Uterus (tissue), 2 donors: Measurements from ENCODE around the gene PTPRR.

Experiments
- CTCF ChIP-seq, 4 experiments: fragments of 200-600 bp in 2 of 4; fragments of 450-650 bp in 2 of 4; sonication (generic) in 2 of 4; IDR thresholded peaks; one replicate each; pipeline ENCODE4 v1.5.1; 2016 to 2019; ENCODE audit warnings: antibody characterized with exemption in 4 of 4, mild to moderate bottlenecking in 2 of 4, moderate library complexity in 1 of 4
- POLR2A ChIP-seq, 2 donors: fragments of 450-650 bp; IDR thresholded peaks; one replicate each; pipeline ENCODE4 v1.6.1; 2016; ENCODE audit warnings: antibody characterized with exemption in 2 of 2, mild to moderate bottlenecking in 1 of 2, moderate library complexity in 1 of 2

- no peak for TF ChIP-seq CTCF (IDR thresholded peaks at IDR 0.05)
- no peak for TF ChIP-seq POLR2A (IDR thresholded peaks at IDR 0.05)
Observed at GRCh38 chr12:70628701-70629480, 291.6 kb downstream of the PTPRR start.
